SU-DHL-6 (cell line): ENCODE data around the gene TBC1D22A.

Source experiments
- EZH2phosphoT487 ChIP-seq: fragments of 200-600 bp; sonication (generic), shearing (Covaris generic); conservative IDR thresholded peaks from 2 replicates; pipeline ENCODE4 v1.6.1; 2018; ENCODE audit warnings: mild to moderate bottlenecking, antibody characterized with exemption, low read length, moderate library complexity, mixed read lengths
- TF ChIP-seq, protein P1 (sequence below): fragments of 200-600 bp; sonication (generic); IDR thresholded peaks from one replicate; pipeline ENCODE4 v1.5.1; 2017; ENCODE audit warnings: antibody characterized with exemption, mild to moderate bottlenecking, low read length, moderate library complexity; ENCODE audit not compliant: insufficient read depth, poor library complexity, severe bottlenecking

GRCh38 chr22:47023871-47024270 lies 261.4 kb downstream of the TBC1D22A start:
- TF ChIP-seq, protein P1, sequence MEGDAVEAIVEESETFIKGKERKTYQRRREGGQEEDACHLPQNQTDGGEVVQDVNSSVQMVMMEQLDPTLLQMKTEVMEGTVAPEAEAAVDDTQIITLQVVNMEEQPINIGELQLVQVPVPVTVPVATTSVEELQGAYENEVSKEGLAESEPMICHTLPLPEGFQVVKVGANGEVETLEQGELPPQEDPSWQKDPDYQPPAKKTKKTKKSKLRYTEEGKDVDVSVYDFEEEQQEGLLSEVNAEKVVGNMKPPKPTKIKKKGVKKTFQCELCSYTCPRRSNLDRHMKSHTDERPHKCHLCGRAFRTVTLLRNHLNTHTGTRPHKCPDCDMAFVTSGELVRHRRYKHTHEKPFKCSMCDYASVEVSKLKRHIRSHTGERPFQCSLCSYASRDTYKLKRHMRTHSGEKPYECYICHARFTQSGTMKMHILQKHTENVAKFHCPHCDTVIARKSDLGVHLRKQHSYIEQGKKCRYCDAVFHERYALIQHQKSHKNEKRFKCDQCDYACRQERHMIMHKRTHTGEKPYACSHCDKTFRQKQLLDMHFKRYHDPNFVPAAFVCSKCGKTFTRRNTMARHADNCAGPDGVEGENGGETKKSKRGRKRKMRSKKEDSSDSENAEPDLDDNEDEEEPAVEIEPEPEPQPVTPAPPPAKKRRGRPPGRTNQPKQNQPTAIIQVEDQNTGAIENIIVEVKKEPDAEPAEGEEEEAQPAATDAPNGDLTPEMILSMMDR = no peak
- no peak for TF ChIP-seq EZH2phosphoT487
